Chondrocyte (in vitro differentiated cells): ENCODE data around the gene METTL22. TPM values are rescaled to one million over a fixed set of nuclear protein-coding genes. Genes with fewer than 3 reads are reported as not detected.

Experiments
- DNase-seq: peaks from one replicate; pipeline ENCODE4 v3.0.0; 2021; ENCODE audit warnings: mixed read lengths, low spot score
- H3K27ac Mint-ChIP-seq: one replicate; pipeline ENCODE4 v1.8.0; 2021; ENCODE audit warnings: mild to moderate bottlenecking, moderate library complexity, mixed read lengths; ENCODE audit not compliant: unreplicated experiment
- H3K27me3 Mint-ChIP-seq: 2 replicates; pipeline ENCODE4 v1.8.0; 2021; ENCODE audit warnings: low read depth, mixed read lengths
- H3K36me3 Mint-ChIP-seq: 2 replicates; pipeline ENCODE4 v1.8.0; 2021; ENCODE audit warnings: low read depth, mixed read lengths
- H3K4me1 Mint-ChIP-seq: 2 replicates; pipeline ENCODE4 v1.8.0; 2021; ENCODE audit warnings: low read depth, mild to moderate bottlenecking, mixed read lengths
- H3K4me3 Mint-ChIP-seq: one replicate; pipeline ENCODE4 v1.8.0; 2021; ENCODE audit warnings: mild to moderate bottlenecking, moderate library complexity, mixed read lengths; ENCODE audit not compliant: unreplicated experiment
- H3K9me3 Mint-ChIP-seq: 2 replicates; pipeline ENCODE4 v1.8.0; 2021; ENCODE audit warnings: low read depth, mixed read lengths
- CTCF ChIP-seq: fragments of 200-600 bp; sonication (generic); IDR thresholded peaks from 2 replicates; pipeline ENCODE4 v1.5.0; 2021; ENCODE audit warnings: antibody characterized with exemption, mild to moderate bottlenecking, moderate library complexity
- total RNA-seq: library from RNA; stranded (reverse); gene quantifications from 3 replicates; pipeline ENCODE4 v1.2.1, GENCODE V29; 2021

Gene METTL22
- total RNA-seq, 1 donor from 2014 or later = 39.9 TPM

GRCh38 chr16:8576141-8577004, 45.1 kb upstream of the METTL22 start:
- Mint-ChIP-seq H3K4me3 (no peak overlapping the region), H3K9me3 (no peaks in the 10 kb centered on the region), H3K27me3 (peaks cover 21% of the 10 kb centered on the region), H3K36me3 (no peaks in the 10 kb centered on the region), H3K27ac (no peak overlapping the region), H3K4me1 (peaks cover 3% of the 10 kb centered on the region)
- DNase-seq = no peak
- TF ChIP-seq CTCF = no peak

GRCh38 chr16:8577678-8578304, 43.7 kb upstream of the METTL22 start:
- Mint-ChIP-seq H3K4me1 (peaks cover 12% of the 10 kb centered on the region), H3K4me3 (no peak overlapping the region), H3K27me3 (peaks cover 21% of the 10 kb centered on the region), H3K36me3 (no peaks in the 10 kb centered on the region), H3K9me3 (no peaks in the 10 kb centered on the region), H3K27ac (no peak overlapping the region)
- TF ChIP-seq CTCF = no peak
- no peak for DNase-seq

- Mint-ChIP-seq H3K4me3 (no peak overlapping the region), H3K27ac (no peak overlapping the region), H3K4me1 (peaks cover 13% of the 10 kb centered on the region), H3K9me3 (no peaks in the 10 kb centered on the region), H3K36me3 (no peaks in the 10 kb centered on the region), H3K27me3 (peaks cover 21% of the 10 kb centered on the region)
- no peak for DNase-seq
- TF ChIP-seq CTCF = no peak
Measured at GRCh38 chr16:8579559-8579958, 41.9 kb upstream of the METTL22 start.

- Mint-ChIP-seq H3K27ac (peak overlapping the region; percentile 58), H3K27me3 (peaks cover 23% of the 10 kb centered on the region)
Measured at GRCh38 chr16:8581831-8582580, 39.5 kb upstream of the METTL22 start.

More at GRCh38 chr16:8581831-8582580, 39.5 kb upstream of the METTL22 start:
- Mint-ChIP-seq H3K4me3 (no peak overlapping the region), H3K4me1 (peaks cover 13% of the 10 kb centered on the region), H3K9me3 (no peaks in the 10 kb centered on the region), H3K36me3 (no peaks in the 10 kb centered on the region)
- DNase-seq = no peak
- no peak for TF ChIP-seq CTCF
